ENCODE data around the gene MFSD6.
"Not testable (repeated sequence)": the region's sequence is repeated elsewhere in the genome, so short reads cannot be mapped to it uniquely, and the experiment has no call there.

Gene MFSD6

DNA sequence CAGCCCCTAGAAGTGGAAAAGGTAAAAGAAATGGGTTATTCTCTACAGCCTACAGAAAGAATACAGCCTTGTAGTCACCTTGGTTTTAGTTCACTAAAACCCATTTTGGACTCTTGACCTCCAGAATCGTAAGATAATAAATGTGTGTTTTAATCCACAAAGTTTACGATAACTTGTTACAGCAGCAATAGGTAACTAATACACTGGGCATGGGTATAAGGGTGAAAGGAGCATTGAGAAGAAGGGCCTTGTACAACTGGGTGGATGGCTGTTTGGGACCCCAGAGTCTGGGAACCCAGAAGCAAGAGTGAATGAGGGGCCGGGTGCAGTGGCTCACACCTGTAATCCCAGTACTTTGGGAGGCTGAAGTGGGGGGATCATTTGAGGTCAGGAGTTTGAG is 2.2 kb upstream of the MFSD6 start:
- no peak for DNase-seq

DNA sequence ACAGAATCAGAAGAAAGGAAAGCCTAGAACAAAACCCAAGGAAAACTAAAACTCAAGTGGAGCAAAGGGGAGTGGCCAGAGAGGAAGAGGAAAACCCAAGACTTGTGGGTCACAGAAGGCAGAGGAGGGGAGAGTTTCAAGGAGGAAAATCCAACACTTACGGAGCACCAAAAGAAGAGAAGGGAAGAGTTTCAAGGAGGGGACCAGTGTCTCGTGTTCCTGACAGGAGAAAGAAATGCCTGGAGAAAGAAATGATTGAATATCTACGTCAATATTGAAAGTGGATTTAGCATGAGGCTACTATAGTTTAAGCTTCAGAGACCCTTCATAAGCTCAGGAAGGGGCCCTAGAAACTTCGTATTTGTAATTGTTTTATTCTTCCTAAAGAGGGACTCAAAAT is 1.4 kb upstream of the MFSD6 start:
- DNase-seq, result no peak

DNA sequence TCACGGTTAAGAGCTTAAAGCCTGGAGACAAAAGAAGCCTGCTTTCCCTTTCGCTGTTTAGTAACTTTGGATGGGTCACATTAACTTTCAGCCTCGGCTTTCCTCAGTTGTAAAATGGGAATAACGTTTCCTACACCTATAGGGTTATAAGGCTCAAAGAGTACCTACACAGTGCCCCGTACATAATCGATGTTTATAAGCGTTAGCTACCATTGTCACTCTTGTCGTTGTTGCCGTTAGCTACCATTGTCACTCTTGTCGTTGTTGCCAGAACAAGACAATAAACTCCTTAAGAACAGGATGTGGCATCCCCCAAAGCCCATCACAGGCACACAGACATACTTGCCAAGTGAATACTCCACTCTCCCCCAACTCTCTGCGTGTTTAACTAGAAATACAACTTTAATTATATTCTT is 901 bp upstream of the MFSD6 start:
- no peak for DNase-seq

DNA sequence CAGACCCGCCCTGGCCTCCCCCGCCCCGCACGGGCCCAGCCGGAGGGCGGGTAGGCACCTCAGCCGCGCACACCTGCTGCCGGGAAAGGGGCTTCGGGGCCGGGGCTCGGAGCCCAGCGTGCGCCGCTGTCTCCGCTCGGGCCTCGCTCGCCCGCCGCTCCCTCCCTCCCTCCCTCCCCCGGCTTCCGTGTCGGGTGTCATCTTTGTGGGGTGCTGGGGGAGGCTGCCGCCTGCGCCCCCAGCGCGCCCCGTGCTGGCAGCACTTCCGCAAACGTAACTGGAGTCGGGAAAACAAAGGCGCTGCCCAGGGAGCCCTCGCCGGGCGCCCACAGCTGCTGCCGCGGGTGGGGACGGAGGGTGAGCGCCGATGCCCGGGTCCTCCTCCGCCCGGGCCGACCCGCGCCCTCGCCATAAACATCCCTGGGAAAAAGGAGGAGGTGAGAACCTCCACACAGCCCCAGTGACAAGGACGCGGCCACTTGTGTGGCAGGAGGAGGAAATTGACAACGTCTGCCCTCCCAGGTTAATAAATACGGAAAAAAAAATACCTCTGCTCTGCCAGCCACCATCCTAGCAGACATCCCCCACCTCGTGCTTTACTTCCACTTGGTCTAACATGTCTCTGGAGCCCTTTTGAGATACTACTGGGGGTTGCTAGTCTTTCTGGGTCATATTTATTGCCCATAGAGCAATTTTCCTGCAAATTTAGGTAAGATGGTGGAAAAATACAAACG is 550 bp downstream of the MFSD6 start:
- DNase-seq, result peak; percentile 40

DNA sequence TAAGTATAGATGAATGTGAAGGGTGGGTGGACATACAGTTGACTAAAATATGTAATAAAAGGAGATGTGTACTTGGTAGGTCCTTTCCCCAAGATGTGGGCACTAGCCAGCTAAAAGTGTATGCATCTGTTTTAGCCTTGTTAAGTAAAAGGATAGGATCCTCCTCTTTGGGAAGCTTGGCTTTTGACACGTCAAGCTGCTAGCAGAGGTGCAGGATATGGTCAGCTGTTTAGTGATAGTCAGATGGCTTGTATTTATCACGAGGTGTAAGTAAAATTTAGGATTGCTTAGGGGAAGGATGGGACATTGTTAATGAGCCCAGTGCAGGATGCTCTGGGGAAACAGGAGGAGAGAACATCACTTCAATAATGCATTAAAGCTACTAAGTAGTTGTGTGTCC is 1.5 kb downstream of the MFSD6 start:
- no peak for DNase-seq

DNA sequence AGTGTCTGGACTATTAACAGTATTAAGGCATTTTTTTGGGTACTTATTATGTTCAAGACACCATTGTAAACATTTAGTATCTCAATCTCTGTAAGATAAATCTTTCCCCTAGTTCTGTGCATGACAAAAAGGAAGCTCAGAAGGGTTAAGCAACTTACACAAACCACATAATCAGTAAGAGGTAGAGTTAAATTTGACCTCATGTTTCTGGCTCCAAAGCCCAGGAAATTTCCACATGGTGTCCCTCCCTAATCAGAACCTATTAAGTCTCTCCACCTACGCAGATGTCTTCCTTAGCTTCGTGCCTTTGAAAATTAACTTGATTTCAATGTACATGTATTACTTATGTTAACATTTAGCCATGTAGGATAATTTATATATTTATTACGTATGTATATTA is 2.0 kb downstream of the MFSD6 start:
- DNase-seq, result no peak

DNA sequence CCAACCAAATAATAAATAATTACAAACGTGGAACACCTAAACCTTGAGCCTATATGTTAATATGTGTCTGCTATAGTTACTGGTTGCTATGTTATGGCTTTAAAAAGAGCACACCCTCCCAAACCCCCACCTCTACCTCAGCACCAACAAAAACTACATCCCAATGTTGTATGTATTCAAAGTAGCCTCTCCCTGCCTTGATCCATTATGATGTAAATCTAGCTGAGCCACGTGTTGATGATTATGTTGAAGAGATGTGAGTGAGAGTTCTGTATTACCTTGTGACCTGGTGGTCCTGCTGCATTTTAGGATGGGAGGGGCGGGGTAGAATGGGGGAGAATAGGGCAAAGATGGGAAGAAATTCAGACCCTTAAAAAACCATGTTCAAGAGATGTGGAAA is 4.8 kb downstream of the MFSD6 start:
- DNase-seq, result no peak

DNA sequence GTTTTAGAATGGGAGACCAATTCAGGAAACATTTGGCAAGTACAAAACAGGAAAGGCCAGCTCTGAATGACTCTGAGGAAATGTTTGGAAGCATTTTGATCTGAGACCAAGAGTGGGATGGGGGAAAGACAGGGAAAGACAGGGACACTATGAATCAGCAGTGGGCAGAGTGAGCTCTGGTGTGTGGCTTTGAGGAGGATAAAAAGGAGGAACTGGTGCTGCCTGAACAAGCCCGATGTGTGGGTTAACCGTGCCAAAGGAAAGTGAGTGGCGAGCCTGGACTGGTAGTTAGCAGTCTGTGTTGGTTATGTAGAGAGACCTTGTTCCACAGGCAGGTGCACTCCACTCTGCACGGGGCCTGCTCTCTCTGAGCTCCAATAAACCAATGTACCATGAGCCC is 5.3 kb downstream of the MFSD6 start:
- no peak for DNase-seq

DNA sequence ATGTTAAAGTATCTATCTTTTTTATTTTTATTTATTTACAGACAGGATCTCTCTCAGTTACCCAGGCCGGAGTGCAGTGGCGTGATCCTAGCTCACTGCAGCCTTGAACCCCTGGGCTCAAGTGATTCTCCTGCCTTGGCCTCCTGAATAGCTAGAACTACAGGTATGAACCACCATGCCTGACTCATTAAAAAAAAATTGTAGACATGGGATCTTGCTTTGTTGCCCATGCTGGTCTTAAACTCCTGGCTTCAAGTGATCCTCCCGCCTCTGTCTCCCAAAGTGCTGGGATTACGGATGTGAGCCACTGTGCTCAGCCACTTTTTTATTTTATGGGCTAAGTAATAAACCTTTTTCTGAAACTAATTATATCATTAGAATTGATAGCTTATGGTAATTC is 7.1 kb downstream of the MFSD6 start:
- DNase-seq, result no peak

DNA sequence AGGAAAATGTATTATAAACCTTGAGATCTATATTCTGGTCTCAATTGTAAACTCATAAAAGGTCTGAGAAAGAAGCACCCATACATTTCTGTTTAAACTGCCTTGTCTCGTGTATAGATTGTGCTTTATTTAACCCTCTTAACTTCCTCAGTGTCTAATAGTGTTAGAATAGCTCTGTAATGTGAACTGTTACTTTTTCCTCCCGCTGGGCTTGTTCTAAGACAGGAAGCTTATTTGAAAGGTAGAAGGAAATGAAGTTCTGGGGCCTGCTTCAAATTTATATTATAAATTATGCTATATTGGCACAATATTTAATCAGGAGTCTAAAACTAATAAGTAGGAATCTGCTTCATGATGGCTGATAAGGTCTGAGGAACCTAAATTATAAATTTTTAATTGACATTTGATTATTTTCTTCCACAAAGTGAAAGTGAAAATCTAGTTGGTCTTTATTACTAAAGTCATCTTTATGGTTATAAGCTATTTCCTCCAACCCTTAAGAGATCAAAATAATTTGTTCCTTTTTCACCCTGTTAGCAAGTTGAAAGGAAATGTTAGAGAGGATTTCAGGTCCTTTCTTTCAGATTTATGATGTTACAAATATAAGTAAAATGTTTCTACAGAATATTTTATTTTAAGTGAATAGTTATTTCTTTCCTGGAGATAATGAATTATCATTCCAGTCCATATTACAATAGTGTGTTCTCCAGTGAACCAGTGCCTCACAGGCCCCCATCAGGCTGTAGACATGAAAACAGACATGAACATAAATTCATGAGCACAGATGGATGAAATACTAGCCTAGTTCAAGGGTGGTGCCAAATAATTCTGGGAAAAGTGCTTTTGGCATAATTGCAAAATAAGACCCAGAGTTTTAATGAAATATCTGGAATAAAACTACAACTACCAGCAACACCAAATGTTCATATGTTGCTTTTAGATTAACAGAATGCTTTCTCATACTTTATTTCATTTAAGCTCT is 7.9 kb downstream of the MFSD6 start:
- no peak for DNase-seq

DNA sequence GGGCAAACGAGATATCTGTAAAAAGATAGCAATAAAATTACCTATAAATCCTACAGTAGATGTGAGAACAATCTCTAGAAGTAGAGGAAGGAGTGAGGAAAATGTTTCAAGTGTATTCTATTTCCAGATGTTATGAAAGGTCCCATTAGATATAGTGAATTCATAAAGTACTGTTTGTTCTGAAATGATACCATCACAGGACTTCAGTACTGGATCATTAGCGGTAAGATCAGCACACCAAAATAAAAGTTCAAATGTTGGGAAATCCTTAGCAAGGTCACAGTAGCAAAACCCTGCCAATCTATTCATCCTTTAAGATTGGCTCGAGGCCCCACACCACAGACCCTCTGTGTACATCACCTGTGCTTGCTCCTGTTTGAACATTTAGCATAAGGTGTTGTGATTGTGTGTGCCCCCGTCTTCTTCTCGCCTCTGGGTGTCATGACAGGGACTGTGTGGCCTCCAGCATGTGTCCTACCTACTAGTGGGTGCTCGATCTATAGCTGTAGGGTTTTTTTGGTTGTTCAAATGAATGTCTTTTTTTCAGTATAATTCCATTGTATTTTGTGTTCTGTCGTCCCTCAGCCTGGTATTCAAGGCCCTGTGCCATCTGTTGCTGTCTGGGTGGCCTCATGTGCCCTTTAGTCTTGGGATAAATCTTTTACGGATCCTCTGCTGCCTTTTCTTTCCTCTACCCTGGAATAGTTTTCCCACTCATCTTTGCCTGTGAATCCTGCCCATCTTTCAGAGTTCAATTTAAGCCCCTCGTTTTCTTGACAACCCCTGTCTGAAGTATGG is 9.1 kb downstream of the MFSD6 start:
- DNase-seq, result no peak

DNA sequence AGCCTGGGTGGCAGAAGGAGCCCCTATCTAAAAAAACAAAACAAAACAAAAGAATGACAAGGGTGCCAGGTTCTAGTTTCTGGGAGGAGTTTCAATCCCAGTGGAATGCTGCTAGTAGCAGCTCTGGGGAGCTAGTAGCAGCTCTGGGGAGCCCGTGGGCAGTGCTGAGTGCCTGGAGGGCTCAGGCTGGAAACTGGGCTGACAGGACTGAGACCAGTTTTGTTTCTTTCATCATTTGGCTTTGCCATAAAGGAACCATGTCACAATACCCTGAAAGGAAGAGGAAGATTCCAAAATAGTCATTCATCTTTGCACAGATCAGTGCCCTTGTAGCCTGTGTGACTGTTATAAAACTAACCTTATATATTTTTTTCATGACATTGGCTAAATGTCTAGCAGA is 10.6 kb downstream of the MFSD6 start:
- no peak for DNase-seq

DNA sequence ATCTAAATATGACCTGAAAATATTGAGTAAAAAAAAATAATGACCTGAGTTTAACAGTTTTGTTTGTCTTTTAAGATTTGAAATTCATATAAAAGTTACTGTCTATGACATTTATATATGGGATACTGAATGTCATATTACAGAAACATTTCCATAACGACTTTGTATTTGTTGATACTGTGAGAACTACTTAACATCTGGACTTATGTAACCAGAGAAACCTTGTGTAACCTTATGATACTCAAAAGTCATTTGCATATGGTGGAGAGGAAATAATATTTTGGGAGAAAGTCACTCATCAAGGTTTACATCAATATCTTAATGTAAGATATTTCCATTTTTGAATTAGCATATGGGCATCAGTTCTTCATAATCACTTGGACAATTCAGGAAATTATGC is 12.6 kb downstream of the MFSD6 start:
- no peak for DNase-seq

DNA sequence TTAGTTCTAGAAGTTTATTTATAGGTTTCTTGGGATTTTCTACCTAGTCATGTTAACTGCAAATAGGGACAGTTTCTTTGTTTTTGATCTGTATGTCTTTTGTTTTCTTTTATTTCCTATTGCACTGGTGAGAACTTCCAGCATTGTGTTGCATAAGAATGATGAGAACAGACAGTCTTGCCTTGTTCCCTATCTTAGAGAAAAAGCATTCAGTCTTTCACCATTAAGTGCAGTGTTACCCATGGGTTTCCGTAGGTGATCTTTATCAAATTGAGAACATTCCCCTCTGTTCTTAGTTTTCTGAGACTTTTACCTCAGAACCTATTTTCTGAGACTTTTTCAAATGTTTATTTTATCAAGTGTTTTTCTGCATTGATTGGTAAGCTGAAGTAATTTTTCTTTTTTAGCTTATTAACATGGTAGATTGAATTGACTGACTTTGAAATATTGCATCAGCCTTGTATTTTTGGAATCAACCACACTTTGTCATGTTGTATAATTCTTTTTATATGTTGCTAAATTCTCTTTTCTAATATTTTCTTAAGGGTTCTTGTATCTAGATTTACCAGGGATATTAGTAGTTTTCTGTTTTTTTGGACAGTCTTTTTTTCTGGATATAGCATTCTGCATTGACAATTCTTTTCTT is 17.2 kb downstream of the MFSD6 start:
- no peak for DNase-seq

DNA sequence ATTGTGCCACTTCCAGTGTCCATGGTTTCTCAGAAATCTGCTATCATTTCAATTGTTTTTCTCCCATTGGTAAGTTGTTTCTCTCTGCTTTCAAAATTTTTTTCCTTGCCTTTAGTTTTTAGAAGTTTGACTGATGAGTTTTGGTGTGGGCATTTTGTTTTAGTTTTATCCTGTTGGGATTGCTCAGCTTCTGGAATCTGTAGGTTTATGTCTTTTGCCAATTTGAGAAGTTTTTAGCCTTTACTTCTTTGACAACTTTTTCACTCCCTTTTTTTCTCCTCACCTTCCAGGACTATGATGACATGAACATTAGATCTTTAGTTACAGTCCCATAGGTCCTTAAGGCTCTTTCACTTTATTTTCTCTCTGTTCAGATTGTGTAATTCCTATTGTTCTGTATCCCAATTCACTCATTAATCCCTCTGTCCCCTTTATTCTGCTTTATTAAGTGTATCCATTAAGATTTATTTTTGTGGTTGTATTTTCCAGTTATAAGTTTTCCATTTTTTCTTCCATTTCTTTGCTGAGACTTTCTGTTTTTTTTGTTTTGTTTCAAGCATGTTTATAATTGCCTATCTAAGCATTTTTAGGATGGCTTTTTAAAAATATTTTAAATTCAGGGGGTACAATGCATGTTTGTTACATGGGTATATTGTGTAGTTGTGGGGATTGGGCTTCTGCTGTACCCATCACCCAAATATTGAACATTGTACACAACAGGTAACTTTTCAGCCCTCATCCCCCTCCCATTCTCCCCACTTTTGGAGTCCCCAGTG is 17.9 kb downstream of the MFSD6 start:
- DNase-seq, result no peak

DNA sequence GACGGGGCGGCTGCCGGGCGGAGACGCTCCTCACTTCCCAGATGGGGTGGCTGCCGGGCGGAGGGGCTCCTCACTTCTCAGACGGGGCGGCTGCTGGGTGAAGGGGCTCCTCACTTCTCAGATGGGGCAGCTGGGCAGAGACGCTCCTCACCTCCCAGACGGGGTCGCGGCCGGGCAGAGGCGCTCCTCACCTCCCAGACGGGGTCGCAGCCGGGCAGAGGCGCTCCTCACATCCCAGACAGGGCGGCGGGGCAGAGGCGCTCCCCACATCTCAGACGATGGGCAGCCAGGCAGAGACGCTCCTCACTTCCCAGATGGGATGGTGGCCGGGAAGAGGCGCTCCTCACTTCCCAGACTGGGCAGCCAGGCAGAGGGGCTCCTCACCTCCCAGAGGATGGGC is 22.7 kb downstream of the MFSD6 start:
- not testable (repeated sequence) for DNase-seq

DNA sequence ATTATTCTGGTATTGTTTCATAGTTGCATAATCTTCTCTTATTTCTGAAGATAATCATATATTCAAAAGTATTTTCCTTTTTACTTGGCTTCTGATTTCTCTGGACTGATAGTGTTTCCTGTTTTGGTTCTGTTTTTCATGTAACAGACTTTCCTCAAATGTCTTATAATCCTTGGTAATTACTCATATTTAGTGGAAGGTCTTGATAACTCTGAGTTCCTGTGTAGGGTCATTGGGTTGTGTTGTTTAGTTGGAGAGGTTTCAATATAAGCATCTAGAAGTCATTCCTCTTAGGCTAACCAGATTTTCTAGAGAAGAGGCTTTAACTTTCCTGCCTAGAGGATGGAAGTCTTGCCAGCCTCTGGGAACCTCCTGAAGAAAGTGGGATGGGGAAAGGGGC is 23.8 kb downstream of the MFSD6 start:
- DNase-seq, result no peak

DNA sequence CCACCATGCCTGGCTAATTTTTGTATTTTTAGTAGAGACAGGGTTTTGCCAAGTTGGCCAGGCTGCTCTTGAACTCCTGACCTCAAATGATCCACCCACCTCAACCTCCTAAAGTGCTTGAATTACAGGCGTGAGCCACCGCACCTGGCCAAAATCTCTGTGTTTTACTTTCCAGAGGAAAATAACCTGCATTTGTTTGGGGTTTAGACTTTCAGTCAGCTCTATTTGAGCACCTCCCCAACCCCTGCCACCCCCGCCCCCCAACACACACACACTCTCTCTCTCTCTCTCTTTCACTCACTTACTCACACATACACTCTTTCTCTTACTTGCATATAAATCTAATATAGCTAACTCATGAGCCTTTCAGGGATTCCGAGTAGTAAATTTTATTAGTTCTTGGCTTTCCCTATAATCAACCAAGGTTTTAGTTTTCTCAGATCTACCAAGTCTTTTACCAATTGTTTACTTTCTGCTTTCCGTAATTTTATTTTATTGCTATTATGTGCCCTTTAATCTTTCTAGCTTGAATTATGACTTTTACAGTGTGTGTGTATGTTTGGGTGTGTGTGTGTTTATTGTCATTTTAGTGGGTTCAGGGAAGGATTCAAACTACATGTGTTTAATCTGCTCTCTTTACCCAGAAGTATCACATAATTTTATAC is 24.5 kb downstream of the MFSD6 start:
- peak; percentile 22 for DNase-seq

DNA sequence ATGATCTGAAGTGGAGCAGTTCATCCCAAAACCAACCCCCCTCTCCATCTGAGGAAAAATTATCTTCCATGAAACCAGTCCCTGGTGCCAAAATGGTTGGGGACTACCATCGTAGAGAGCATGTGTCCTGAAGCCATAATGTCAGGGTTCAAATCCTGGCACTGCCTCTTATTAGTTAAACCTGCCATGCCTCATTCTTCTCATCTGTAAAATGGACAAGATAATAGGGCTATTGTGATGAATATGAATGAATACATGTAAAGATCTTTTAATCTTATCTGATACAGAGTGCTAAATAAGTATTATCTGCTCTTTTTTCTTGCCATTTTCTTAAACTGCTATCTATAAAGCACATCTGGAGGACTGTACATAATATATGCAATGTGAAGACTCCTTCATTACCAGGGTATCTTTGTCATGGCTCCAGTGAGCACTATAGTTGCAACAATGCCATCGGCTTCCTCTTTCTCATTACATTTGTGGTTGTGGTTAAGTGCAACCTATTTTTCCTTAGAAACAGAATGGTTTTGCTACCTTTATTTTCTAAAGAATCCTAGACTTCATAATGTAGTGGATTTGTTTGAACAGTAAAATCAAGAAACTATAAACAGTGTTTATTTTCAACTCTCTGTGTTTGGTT is 27.0 kb downstream of the MFSD6 start:
- DNase-seq, result no peak

DNA sequence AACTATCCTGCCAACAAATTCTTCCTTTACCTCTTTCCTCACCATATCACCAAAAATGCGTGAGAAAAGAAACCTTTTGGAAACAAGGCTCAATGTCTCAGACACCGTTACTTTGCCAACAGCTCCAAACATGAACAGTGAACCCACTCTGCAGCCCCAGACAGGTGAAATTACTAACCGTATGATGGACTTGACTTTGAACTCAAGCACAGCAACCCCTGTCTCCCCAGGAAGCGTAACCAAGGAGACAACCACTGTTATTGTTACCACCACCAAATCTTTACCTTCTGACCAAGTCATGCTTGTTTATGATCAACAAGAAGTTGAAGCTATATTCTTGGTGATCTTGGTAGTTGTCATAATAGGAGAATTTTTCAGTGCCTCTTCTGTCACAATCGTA is 28.4 kb downstream of the MFSD6 start:
- DNase-seq, result no peak

DNA sequence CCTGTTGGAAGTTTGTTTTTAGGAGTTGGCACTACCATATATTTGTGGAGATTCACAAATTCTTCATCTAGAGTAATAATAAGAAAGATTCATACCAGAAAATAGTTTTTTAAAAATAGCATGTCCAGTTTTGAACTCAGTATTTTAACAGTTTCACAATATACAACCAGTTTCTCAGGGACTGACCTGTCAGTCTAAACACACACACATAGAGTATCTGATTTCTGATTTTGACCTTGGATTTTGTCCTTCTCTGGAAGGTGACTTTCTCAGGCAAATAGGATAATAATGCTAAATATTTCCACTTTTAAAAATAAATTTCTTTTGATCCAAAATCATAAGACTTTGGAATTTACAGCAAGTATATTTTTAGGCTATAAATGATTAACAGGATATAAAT is 32.0 kb downstream of the MFSD6 start:
- DNase-seq, result no peak

All from NCI-H2227 treated with DMSO at 0.1 percent for 48 hours (cell line).